ENCODE measurements around the gene CACTIN. TPM values are rescaled to one million over a fixed set of nuclear protein-coding genes. Genes with fewer than 3 reads are reported as not detected.

Gene CACTIN
- 12.2 TPM for total RNA-seq

GRCh38 chr19:3626473-3627350 is at the start of gene CACTIN:
Gene CACTIN (minus strand): TSS chr19:3626790. CDS start chr19:3626762, 28 bp downstream.
- Histone ChIP-seq H3K27me3 (ENCODE audit: insufficient read depth, low read length) (no peaks in the 10 kb centered on the region), H3K9me3 (ENCODE audit: low read depth, low read length) (no peaks in the 10 kb centered on the region), H3K4me3 (ENCODE audit: low read length) (peak within 1 kb of the TSS; percentile 97), H3K4me1 (ENCODE audit: insufficient read depth, low read length) (peaks cover 21% of the 10 kb centered on the region)

- no peak overlapping the region for H3K4me3 ChIP-seq (ENCODE audit: low read length)
These were observed 48.4 kb upstream of the CACTIN start for GRCh38 chr19:3674784-3675543.

GRCh38 chr19:3673506-3674439 is 47.2 kb upstream of the CACTIN start:
- Histone ChIP-seq H3K4me1 (ENCODE audit: insufficient read depth, low read length) (peaks cover 24% of the 10 kb centered on the region), H3K27me3 (ENCODE audit: insufficient read depth, low read length) (no peaks in the 10 kb centered on the region), H3K4me3 (ENCODE audit: low read length) (no peak overlapping the region), H3K9me3 (ENCODE audit: low read depth, low read length) (no peaks in the 10 kb centered on the region)

More at GRCh38 chr19:3674784-3675543, 48.4 kb upstream of the CACTIN start:
- Histone ChIP-seq H3K27me3 (ENCODE audit: insufficient read depth, low read length) (no peaks in the 10 kb centered on the region), H3K4me1 (ENCODE audit: insufficient read depth, low read length) (peaks cover 24% of the 10 kb centered on the region), H3K9me3 (ENCODE audit: low read depth, low read length) (no peaks in the 10 kb centered on the region)

GRCh38 chr19:3672993-3673392 is 46.4 kb upstream of the CACTIN start:
- no peaks in the 10 kb centered on the region for H3K27me3 ChIP-seq (ENCODE audit: insufficient read depth, low read length)
- H3K4me3 ChIP-seq (ENCODE audit: low read length): no peak overlapping the region
- peaks cover 24% of the 10 kb centered on the region for H3K4me1 ChIP-seq (ENCODE audit: insufficient read depth, low read length)
- no peaks in the 10 kb centered on the region for H3K9me3 ChIP-seq (ENCODE audit: low read depth, low read length)

- Histone ChIP-seq H3K4me3 (ENCODE audit: low read length) (no peak overlapping the region), H3K9me3 (ENCODE audit: low read depth, low read length) (no peaks in the 10 kb centered on the region), H3K4me1 (ENCODE audit: insufficient read depth, low read length) (peaks cover 24% of the 10 kb centered on the region), H3K27me3 (ENCODE audit: insufficient read depth, low read length) (no peaks in the 10 kb centered on the region)
These were observed 46.0 kb upstream of the CACTIN start for GRCh38 chr19:3672575-3672948.

- peaks cover 24% of the 10 kb centered on the region for H3K4me1 ChIP-seq (ENCODE audit: insufficient read depth, low read length)
- H3K4me3 ChIP-seq (ENCODE audit: low read length): no peak overlapping the region
- H3K9me3 ChIP-seq (ENCODE audit: low read depth, low read length): no peaks in the 10 kb centered on the region
- no peaks in the 10 kb centered on the region for H3K27me3 ChIP-seq (ENCODE audit: insufficient read depth, low read length)
These were observed 45.3 kb upstream of the CACTIN start for GRCh38 chr19:3671680-3672574.

GRCh38 chr19:3670796-3671679 is 44.4 kb upstream of the CACTIN start:
- peaks cover 24% of the 10 kb centered on the region for H3K4me1 ChIP-seq (ENCODE audit: insufficient read depth, low read length)
- H3K4me3 ChIP-seq (ENCODE audit: low read length): no peak overlapping the region
- no peaks in the 10 kb centered on the region for H3K9me3 ChIP-seq (ENCODE audit: low read depth, low read length)
- no peaks in the 10 kb centered on the region for H3K27me3 ChIP-seq (ENCODE audit: insufficient read depth, low read length)

GRCh38 chr19:3669947-3670795 is 43.6 kb upstream of the CACTIN start:
- no peak overlapping the region for H3K4me3 ChIP-seq (ENCODE audit: low read length)
- peaks cover 30% of the 10 kb centered on the region for H3K4me1 ChIP-seq (ENCODE audit: insufficient read depth, low read length)
- no peaks in the 10 kb centered on the region for H3K27me3 ChIP-seq (ENCODE audit: insufficient read depth, low read length)
- H3K9me3 ChIP-seq (ENCODE audit: low read depth, low read length): no peaks in the 10 kb centered on the region

- H3K9me3 ChIP-seq (ENCODE audit: low read depth, low read length): no peaks in the 10 kb centered on the region
- peaks cover 30% of the 10 kb centered on the region for H3K4me1 ChIP-seq (ENCODE audit: insufficient read depth, low read length)
- no peaks in the 10 kb centered on the region for H3K27me3 ChIP-seq (ENCODE audit: insufficient read depth, low read length)
- H3K4me3 ChIP-seq (ENCODE audit: low read length): no peak overlapping the region
These were observed 42.7 kb upstream of the CACTIN start for GRCh38 chr19:3669082-3669946.

- no peak overlapping the region for H3K4me3 ChIP-seq (ENCODE audit: low read length)
- H3K27me3 ChIP-seq (ENCODE audit: insufficient read depth, low read length): no peaks in the 10 kb centered on the region
- peaks cover 30% of the 10 kb centered on the region for H3K4me1 ChIP-seq (ENCODE audit: insufficient read depth, low read length)
These were observed 41.9 kb upstream of the CACTIN start for GRCh38 chr19:3668331-3669081.

GRCh38 chr19:3667766-3668165 is 41.2 kb upstream of the CACTIN start:
- Histone ChIP-seq H3K27me3 (ENCODE audit: insufficient read depth, low read length) (no peaks in the 10 kb centered on the region), H3K9me3 (ENCODE audit: low read depth, low read length) (no peaks in the 10 kb centered on the region), H3K4me3 (ENCODE audit: low read length) (no peak overlapping the region), H3K4me1 (ENCODE audit: insufficient read depth, low read length) (peaks cover 30% of the 10 kb centered on the region)

More at GRCh38 chr19:3668331-3669081, 41.9 kb upstream of the CACTIN start:
- H3K9me3 ChIP-seq (ENCODE audit: low read depth, low read length): no peaks in the 10 kb centered on the region
